Activated T-helper 17 cell treated with anti-CD3 and anti-CD28 coated beads, Interleukin-2, amount 50 U/mL, for 72 hours (primary cell): ENCODE data around the gene TAS2R38. TPM values are rescaled to one million over a fixed set of nuclear protein-coding genes. Genes with fewer than 3 reads are reported as not detected.

Experiments
- ATAC-seq: fragments of 150-1000 bp; cut with Tn5 transposase; replicated peaks from 2 replicates; pipeline ENCODE4 v1.10.0; 2021; ENCODE audit warnings: mild to moderate bottlenecking, moderate library complexity
- H3K27ac Mint-ChIP-seq: one replicate; pipeline ENCODE4 v1.8.0; 2022; ENCODE audit warnings: mixed read lengths
- H3K27me3 Mint-ChIP-seq: one replicate; pipeline ENCODE4 v1.8.0; 2022; ENCODE audit warnings: mixed read lengths
- H3K36me3 Mint-ChIP-seq: one replicate; pipeline ENCODE4 v1.8.0; 2022; ENCODE audit warnings: low read depth, mild to moderate bottlenecking, mixed read lengths
- H3K4me1 Mint-ChIP-seq: one replicate; pipeline ENCODE4 v1.8.0; 2022; ENCODE audit warnings: mixed read lengths
- H3K4me3 Mint-ChIP-seq: one replicate; pipeline ENCODE4 v1.8.0; 2022; ENCODE audit warnings: mild to moderate bottlenecking, mixed read lengths
- H3K9me3 Mint-ChIP-seq: one replicate; pipeline ENCODE4 v1.8.0; 2022; ENCODE audit warnings: mixed read lengths
- total RNA-seq, 2 donors: library from RNA; stranded (reverse); gene quantifications; one replicate each; pipeline ENCODE4 v1.2.3, GENCODE V29; 2022

TAS2R38 gene
- total RNA-seq, 2 donors from 2014 or later, result not detected

- H3K27ac Mint-ChIP-seq, result no peak overlapping the region
- no peak for ATAC-seq
- no peaks in the 10 kb centered on the region for H3K4me1 Mint-ChIP-seq
- H3K27me3 Mint-ChIP-seq, result peaks cover 21% of the 10 kb centered on the region
- H3K9me3 Mint-ChIP-seq, result no peaks in the 10 kb centered on the region
- H3K4me3 Mint-ChIP-seq, result no peak overlapping the region
- H3K36me3 Mint-ChIP-seq, result no peaks in the 10 kb centered on the region
Measured at GRCh38 chr7:141949911-141950310, 23.7 kb downstream of the TAS2R38 start.

DNA sequence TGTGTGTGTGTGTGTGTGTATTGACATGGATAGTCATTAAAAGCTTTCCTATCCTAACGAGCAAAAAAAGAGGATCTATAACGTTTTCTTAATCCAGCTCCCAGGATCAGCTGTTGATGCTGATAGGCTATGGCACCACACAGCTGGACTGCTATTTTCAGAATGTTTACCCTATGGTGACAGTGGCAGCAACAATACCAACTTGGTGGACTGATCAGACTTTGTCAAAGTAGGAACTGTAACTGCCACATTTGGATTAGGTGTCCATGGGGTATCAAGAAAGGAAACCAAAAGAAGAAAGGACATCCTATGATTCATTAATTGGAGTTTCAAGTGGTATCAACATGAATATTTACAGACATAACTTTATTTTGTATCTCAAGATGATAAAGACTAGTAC, 24.1 kb downstream of the TAS2R38 start:
- Mint-ChIP-seq H3K9me3 (no peaks in the 10 kb centered on the region), H3K4me3 (no peak overlapping the region), H3K27me3 (peaks cover 17% of the 10 kb centered on the region), H3K27ac (no peak overlapping the region), H3K36me3 (no peaks in the 10 kb centered on the region), H3K4me1 (no peaks in the 10 kb centered on the region)
- no peak for ATAC-seq

DNA sequence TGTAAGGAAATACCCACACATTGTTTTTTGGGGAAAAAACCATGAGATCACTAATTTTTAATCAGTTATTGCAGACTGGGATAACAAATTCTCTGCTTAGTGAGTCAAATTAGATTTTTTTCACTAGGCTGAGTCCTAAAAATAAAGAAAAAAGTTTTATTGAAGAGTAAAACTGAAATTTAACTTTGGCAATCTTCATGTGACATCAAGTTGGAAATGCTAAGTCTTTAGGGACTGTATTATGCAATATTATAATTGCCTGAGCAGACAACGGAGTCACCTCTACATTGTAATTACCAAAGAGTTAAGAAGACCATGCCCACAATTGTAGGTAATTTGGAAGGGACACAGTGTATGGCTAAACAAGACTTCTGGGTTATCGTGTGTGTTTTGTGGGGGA, 24.6 kb downstream of the TAS2R38 start:
- Mint-ChIP-seq H3K36me3 (no peaks in the 10 kb centered on the region), H3K27ac (no peak overlapping the region), H3K4me1 (no peaks in the 10 kb centered on the region), H3K4me3 (no peak overlapping the region), H3K27me3 (peaks cover 14% of the 10 kb centered on the region), H3K9me3 (no peaks in the 10 kb centered on the region)
- ATAC-seq, result no peak

- no peak within 1 kb of the TSS for H3K4me3 Mint-ChIP-seq
- no peak for ATAC-seq
- H3K36me3 Mint-ChIP-seq, result no peaks in the 10 kb centered on the region
- H3K9me3 Mint-ChIP-seq, result no peaks in the 10 kb centered on the region
- no peak within 1 kb of the TSS for H3K27ac Mint-ChIP-seq
- no peaks in the 10 kb centered on the region for H3K4me1 Mint-ChIP-seq
- peaks cover 9% of the 10 kb centered on the region for H3K27me3 Mint-ChIP-seq
Measured at GRCh38 chr7:141946796-141947195, 26.8 kb downstream of the TAS2R38 start, which contains the start of gene CLEC5A. Gene CLEC5A (minus strand): TSS chr7:141946974. CDS start chr7:141946292, 682 bp downstream.

DNA sequence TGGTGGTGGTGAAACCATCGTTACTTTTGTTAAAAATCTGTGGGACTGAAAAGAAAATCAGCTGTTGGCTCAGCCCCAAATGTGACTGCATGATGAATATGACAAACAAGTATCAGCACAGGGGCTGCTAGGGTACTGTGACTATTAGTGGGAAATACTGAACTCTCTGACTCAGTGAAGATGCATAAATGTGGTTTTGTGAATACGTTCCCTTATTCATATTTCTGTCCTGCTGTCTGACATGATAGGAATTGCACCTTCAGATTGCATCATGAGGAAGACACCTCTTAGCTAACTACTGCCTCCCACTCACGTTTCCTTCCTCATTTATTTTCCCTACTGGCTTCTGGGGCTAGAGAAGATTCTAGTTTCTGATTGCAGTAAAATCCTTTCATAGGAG, 28.2 kb downstream of the TAS2R38 start:
- H3K27ac Mint-ChIP-seq, result no peak overlapping the region
- no peaks in the 10 kb centered on the region for H3K36me3 Mint-ChIP-seq
- no peaks in the 10 kb centered on the region for H3K4me1 Mint-ChIP-seq
- no peak overlapping the region for H3K4me3 Mint-ChIP-seq
- H3K27me3 Mint-ChIP-seq, result peaks cover 10% of the 10 kb centered on the region
- peaks cover 7% of the 10 kb centered on the region for H3K9me3 Mint-ChIP-seq
- peak; percentile 58 for ATAC-seq

GRCh38 chr7:141944811-141945210, 28.8 kb downstream of the TAS2R38 start:
- no peak for ATAC-seq
- Mint-ChIP-seq H3K27ac (no peak overlapping the region), H3K36me3 (no peaks in the 10 kb centered on the region), H3K9me3 (peaks cover 7% of the 10 kb centered on the region), H3K4me3 (no peak overlapping the region), H3K4me1 (no peaks in the 10 kb centered on the region), H3K27me3 (peaks cover 6% of the 10 kb centered on the region)

- Mint-ChIP-seq H3K4me1 (no peaks in the 10 kb centered on the region), H3K9me3 (peaks cover 11% of the 10 kb centered on the region), H3K4me3 (no peak overlapping the region), H3K27ac (no peak overlapping the region), H3K36me3 (no peaks in the 10 kb centered on the region), H3K27me3 (peaks cover 6% of the 10 kb centered on the region)
- no peak for ATAC-seq
Measured at GRCh38 chr7:141943846-141944245, 29.7 kb downstream of the TAS2R38 start.

GRCh38 chr7:141941075-141941474, 32.5 kb downstream of the TAS2R38 start:
- no peak overlapping the region for H3K27ac Mint-ChIP-seq
- H3K27me3 Mint-ChIP-seq, result peaks cover 7% of the 10 kb centered on the region
- H3K36me3 Mint-ChIP-seq, result no peaks in the 10 kb centered on the region
- H3K4me1 Mint-ChIP-seq, result no peaks in the 10 kb centered on the region
- no peak overlapping the region for H3K4me3 Mint-ChIP-seq
- peaks cover 11% of the 10 kb centered on the region for H3K9me3 Mint-ChIP-seq
- no peak for ATAC-seq

DNA sequence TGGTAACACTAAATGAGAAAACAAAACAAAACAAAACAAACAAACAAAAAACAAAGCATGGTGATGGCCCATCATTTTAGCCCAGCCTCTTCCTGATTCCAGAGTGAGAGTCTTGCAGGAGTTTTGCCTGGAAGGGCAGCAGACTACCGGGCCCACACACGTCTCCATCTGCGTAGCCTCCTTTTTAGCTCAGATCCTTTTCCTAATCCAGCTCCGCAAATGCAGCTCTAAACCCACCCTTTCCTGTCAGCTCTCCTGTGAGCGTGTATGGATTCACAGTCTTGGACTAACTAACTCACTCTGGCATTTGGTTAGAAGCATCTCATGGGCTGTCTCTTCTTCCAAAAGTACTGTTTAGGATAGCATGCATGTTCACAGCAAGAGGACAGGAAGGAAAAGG, 43.4 kb downstream of the TAS2R38 start:
- Mint-ChIP-seq H3K4me1 (no peaks in the 10 kb centered on the region), H3K4me3 (no peak overlapping the region), H3K27ac (no peak overlapping the region), H3K27me3 (peaks cover 5% of the 10 kb centered on the region), H3K9me3 (peaks cover 3% of the 10 kb centered on the region), H3K36me3 (no peaks in the 10 kb centered on the region)
- no peak for ATAC-seq

DNA sequence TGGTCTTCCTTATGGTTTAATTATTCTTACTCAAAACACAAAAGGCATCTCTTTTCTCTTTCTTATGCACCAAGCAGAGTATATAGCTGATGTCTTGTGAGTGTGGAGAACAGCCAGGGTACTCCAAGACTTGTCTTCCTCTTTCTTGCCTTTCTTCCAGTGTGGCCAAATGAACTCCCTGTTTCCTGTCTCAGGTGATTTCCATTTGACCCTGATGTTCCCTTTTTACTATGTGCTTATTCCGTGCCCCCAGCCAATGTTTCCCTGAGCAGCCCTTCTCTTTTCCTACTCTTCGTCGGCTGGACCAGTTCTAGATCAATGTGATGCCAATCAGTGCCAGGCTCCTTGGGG, 44.8 kb downstream of the TAS2R38 start:
- H3K27ac Mint-ChIP-seq, result no peak overlapping the region
- no peaks in the 10 kb centered on the region for H3K4me1 Mint-ChIP-seq
- no peak overlapping the region for H3K4me3 Mint-ChIP-seq
- ATAC-seq, result no peak
- H3K9me3 Mint-ChIP-seq, result peaks cover 3% of the 10 kb centered on the region
- peaks cover 5% of the 10 kb centered on the region for H3K27me3 Mint-ChIP-seq
- H3K36me3 Mint-ChIP-seq, result no peaks in the 10 kb centered on the region

DNA sequence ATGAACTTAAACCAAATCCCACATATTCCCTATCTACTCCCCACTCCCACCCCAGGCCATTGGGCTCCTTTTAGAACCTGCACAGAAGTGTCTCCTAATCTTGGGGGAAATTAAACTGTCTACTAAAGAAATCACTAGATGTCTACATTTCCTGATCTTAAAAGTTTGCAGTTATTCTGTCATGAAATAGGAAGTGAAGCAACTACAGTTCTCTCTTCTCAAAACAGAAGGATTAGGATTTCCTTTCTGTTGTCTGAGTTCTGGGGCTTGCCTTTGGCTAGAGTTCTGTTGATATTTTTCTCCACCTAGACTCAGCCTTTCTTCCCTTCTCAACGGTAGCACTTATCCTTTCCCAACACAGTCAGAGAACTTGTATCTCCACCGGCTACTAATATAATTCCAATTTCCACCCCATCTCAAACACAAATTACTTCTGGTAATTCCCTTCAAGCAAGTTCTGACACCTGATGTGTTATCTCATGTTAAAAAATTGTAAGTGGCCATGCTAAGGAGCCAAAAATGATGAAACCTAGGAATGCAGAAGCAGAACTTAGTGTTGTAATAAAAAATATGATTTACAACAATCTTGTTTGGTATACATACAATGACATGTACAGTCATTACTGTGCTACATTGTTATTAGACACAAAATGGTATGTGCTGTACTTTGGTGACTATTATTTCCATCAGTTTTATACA, 45.3 kb downstream of the TAS2R38 start:
- H3K4me3 Mint-ChIP-seq, result no peak overlapping the region
- peaks cover 3% of the 10 kb centered on the region for H3K9me3 Mint-ChIP-seq
- no peaks in the 10 kb centered on the region for H3K4me1 Mint-ChIP-seq
- ATAC-seq, result no peak
- no peak overlapping the region for H3K27ac Mint-ChIP-seq
- H3K36me3 Mint-ChIP-seq, result no peaks in the 10 kb centered on the region
- peaks cover 5% of the 10 kb centered on the region for H3K27me3 Mint-ChIP-seq

Other genes with a start within 250 kb of the TAS2R38 start
- 100 to 1,000 TPM; 139 to 213 TPM for gene SSBP1, start 235.4 kb downstream of the TAS2R38 start, total RNA-seq
- gene TAS2R3, start 209.7 kb downstream of the TAS2R38 start, total RNA-seq, result 1 to 10 TPM; 1.4 to 3.8 TPM
- 1 to 10 TPM; 1.3 to 2.8 TPM for gene TAS2R4, start 197.1 kb downstream of the TAS2R38 start, total RNA-seq
- 1 to 10 TPM; 1.1 to 2.4 TPM for gene TAS2R5, start 183.6 kb downstream of the TAS2R38 start, total RNA-seq
- gene PRSS37, start 132.3 kb downstream of the TAS2R38 start, total RNA-seq, result not detected
- gene OR9A4, start 57.4 kb downstream of the TAS2R38 start, total RNA-seq, result under 1 TPM in 1 of 2 donors, not detected in 1; 0.58 TPM
- gene CLEC5A, start 26.8 kb downstream of the TAS2R38 start, total RNA-seq, result not detected
- gene MGAM, start 22.1 kb upstream of the TAS2R38 start, total RNA-seq, result 1 to 10 TPM in 1 of 2 donors, under 1 TPM in 1; 0.06 to 1.4 TPM
- gene MGAM2, start 137.9 kb upstream of the TAS2R38 start, total RNA-seq, result under 1 TPM in 1 of 2 donors, not detected in 1; 0.58 TPM